Effector memory CD4-positive, alpha-beta T cell (primary cell): ENCODE measurements around the gene NOMO2.
"Not testable (repeated sequence)": the region's sequence is repeated elsewhere in the genome, so short reads cannot be mapped to it uniquely, and the experiment has no call there.

ENCODE experiments used
- DNase-seq, 3 donors: peaks; one replicate each; pipeline ENCODE4 v3.0.0-alpha.2; 2020
- H3K27ac ChIP-seq: 2 replicates; pipeline ENCODE4 v1.7.0; 2013; ENCODE audit warnings: mild to moderate bottlenecking, low read length, moderate library complexity; ENCODE audit not compliant: insufficient read depth, poor library complexity, severe bottlenecking
- H3K27me3 ChIP-seq: replicated peaks from 2 replicates; pipeline ENCODE4 v1.7.0; 2013; ENCODE audit warnings: mild to moderate bottlenecking, low read length; ENCODE audit not compliant: insufficient read depth, control insufficient read depth, poor library complexity, severe bottlenecking
- H3K36me3 ChIP-seq: 2 replicates; pipeline ENCODE4 v1.7.0; 2013; ENCODE audit warnings: mild to moderate bottlenecking, low read length, moderate library complexity; ENCODE audit not compliant: control insufficient read depth, insufficient read depth
- H3K4me1 ChIP-seq: 2 replicates; pipeline ENCODE4 v1.7.0; 2013; ENCODE audit warnings: low read length, mild to moderate bottlenecking; ENCODE audit not compliant: control insufficient read depth, insufficient read depth, poor library complexity, severe bottlenecking
- H3K4me3 ChIP-seq: 2 replicates; pipeline ENCODE4 v1.7.0; 2013; ENCODE audit warnings: low read length, low read depth, mild to moderate bottlenecking; ENCODE audit not compliant: insufficient read depth, poor library complexity, severe bottlenecking
- H3K9me3 ChIP-seq: 2 replicates; pipeline ENCODE4 v1.7.0; 2013; ENCODE audit warnings: mild to moderate bottlenecking, low read length, moderate library complexity; ENCODE audit not compliant: control insufficient read depth

NOMO2 gene

DNA sequence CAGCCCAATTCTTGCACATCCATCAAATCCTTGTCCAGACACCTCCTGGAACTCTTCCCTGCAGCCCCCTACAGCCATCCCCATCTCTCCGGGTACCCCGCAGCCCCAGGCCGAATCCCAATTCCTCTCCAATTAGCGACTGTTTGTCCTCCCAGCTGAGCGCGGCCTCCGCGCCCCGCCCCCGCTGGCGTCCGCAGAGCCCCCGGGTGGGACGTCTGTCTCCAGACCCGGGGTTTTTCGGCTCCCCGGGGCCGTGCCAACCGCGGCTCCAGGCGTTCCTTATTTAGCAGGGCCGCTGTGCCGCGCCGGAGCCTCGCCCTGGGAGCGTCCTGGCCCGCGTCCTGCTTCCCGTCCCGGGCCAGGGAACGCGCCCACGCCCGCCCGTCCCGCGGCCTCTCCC is 160.7 kb downstream of the NOMO2 start:
- H3K36me3 ChIP-seq, H3K27me3 ChIP-seq, H3K4me3 ChIP-seq, H3K9me3 ChIP-seq, H3K4me1 ChIP-seq, DNase-seq, H3K27ac ChIP-seq: not testable (repeated sequence)

DNA sequence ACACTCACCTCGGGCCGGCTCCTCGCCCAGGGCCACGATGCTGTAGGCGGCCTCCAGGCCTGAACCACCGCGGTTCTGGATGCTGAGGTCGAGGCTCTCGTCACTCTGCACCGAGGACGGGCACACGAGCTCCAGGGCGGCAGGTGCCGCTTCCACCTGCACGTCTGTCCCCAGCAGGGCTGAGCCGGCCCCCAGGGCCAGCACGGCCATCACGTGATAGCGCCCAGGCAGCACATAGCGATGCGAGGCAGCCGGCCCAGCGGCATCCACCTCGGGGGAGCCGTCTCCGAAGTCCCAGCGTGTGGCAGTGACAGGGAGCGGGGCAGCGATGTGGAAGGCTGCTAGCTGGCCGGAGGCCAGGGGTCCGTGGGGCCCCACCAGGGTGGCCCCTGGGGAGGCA is 167.5 kb downstream of the NOMO2 start:
- not testable (repeated sequence) for H3K9me3 ChIP-seq, H3K27me3 ChIP-seq, H3K36me3 ChIP-seq, H3K4me3 ChIP-seq, DNase-seq, H3K4me1 ChIP-seq, H3K27ac ChIP-seq

DNA sequence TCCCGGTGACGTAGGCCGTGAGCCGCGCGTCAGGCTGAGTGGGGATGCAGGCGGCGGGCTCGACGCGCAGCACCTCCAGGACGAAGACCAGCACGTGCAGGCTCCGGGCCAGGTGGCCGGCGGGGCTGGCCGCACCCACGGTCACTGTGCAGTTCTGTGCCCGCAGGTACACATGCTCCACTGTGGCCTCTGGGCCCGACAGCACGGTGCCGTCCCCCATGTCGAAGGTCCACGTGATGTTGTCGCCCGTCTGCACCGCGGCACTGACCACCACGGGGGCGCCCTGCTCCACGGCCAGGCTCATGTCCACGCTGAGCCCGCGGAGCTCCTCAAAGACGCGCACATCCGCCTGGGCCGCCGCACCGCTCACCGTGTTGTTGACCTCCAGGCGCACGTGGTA is 174.1 kb downstream of the NOMO2 start:
- H3K27ac ChIP-seq, H3K27me3 ChIP-seq, H3K9me3 ChIP-seq, H3K4me1 ChIP-seq, DNase-seq, H3K36me3 ChIP-seq, H3K4me3 ChIP-seq: not testable (repeated sequence)

DNA sequence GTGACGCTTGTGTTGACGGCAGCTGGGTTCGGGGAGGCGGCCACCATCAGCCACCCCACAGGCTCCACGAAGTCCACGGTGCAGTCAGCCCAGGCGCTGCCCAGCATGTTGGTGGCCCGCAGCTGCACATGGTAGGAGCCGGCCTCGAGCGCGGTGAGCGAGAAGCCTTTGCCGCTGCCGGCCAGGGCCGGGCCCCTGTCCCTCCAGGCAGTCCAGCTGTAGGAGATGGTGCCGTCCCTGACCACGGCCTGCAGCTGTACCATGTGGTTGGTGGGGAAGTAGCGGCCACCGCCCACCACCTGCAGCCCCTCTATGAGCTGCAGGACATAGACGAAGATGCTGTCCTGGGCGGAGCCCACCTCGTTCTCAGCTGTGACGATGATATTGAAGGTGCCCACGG is 175.4 kb downstream of the NOMO2 start:
- DNase-seq, H3K27ac ChIP-seq, H3K4me1 ChIP-seq, H3K4me3 ChIP-seq, H3K9me3 ChIP-seq, H3K36me3 ChIP-seq, H3K27me3 ChIP-seq: not testable (repeated sequence)

DNA sequence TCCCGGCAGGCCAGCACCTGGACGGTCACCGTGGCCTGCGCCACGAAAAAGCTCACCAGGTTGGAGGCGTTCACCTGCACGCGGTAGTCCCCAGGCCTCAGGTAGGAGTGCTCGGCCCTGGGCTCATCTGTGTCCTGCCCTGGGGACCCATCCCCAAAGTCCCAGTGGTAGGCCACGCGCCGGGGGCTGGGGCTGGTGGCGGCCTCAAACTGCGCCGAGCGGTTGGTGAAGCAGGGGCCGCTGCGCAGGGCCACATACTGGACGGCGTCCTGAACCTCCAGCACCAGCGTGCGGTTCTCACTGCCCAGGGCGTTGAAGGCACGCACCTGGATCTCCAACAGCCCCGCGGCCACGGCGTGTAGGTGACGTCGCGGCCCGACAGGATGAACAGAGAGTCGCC is 176.6 kb downstream of the NOMO2 start:
- not testable (repeated sequence) for H3K27ac ChIP-seq, H3K27me3 ChIP-seq, H3K36me3 ChIP-seq, H3K4me3 ChIP-seq, H3K9me3 ChIP-seq, H3K4me1 ChIP-seq, DNase-seq

DNA sequence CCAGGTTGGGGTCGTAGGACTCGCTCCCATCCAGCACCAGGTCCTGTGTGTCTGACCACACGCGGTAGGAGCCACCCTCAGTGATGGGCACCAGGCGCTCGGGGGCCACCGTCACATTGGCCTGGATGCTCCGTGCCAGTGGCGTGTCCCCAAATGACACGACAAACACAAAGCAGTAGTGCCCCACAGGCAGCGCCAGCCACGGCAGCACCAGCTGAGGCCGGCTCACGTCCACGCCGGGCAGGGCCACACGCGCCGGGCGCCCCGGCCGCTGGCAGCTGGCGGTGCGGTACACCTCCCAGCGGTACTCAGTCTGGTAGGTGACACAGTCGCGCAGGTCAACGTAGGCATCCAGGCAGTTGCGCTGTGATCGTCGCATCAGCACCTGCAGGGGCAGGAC is 177.0 kb downstream of the NOMO2 start:
- not testable (repeated sequence) for H3K27me3 ChIP-seq, H3K36me3 ChIP-seq, H3K9me3 ChIP-seq, H3K4me1 ChIP-seq, H3K27ac ChIP-seq, H3K4me3 ChIP-seq, DNase-seq

GRCh38 chr16:18384098-18384636 is 177.7 kb downstream of the NOMO2 start:
- DNase-seq, H3K27me3 ChIP-seq, H3K4me3 ChIP-seq, H3K4me1 ChIP-seq, H3K9me3 ChIP-seq, H3K36me3 ChIP-seq, H3K27ac ChIP-seq: not testable (repeated sequence)

GRCh38 chr16:18382696-18383095 is 179.2 kb downstream of the NOMO2 start:
- H3K4me1 ChIP-seq, H3K27me3 ChIP-seq, H3K36me3 ChIP-seq, H3K27ac ChIP-seq, DNase-seq, H3K4me3 ChIP-seq, H3K9me3 ChIP-seq: not testable (repeated sequence)
